ENCODE data around the gene REM2. TPM values are rescaled to one million over a fixed set of nuclear protein-coding genes. Genes with fewer than 3 reads are reported as not detected.

The REM2 gene
- polyA plus RNA-seq, 3 donors: 1.8 TPM; not detected in 2

DNA sequence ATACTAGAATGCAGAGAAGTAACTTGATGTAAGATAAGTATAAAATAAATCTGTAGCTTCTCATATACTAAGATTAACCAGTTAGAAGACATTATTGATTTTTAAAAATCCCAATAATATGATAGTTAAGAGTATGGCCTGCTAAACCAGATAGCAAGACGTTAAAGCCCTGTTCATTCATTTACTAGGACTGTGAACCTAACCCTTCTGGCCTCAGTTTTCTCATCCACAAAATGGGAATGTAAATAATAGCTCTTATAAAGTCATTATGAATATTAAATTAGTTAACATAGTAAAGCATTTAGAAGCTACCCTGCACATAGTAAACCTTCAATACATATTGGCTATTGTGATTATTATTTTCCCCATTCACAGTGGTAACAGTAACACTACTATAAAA, 52.1 kb downstream of the REM2 start:
- H3K27ac ChIP-seq (ENCODE audit: low read depth in 1 of 2, low read length in 2 of 2): no peak overlapping the region
- no CpG with 5 or more reads among the region's 1 CpG for WGBS (ENCODE audit: insufficient coverage)

More for the DNA sequence above, 52.1 kb downstream of the REM2 start:
- no peaks in the 10 kb centered on the region for H3K4me1 Mint-ChIP-seq
- Histone ChIP-seq H3K9me3 (replicated peaks in 1 of 2; ENCODE audit: control insufficient read depth in 1 of 2, insufficient read depth in 1 of 2, low read length in 2 of 2) (no peaks in the 10 kb centered on the region), H3K27me3 (ENCODE audit: control insufficient read depth in 2 of 2, insufficient read depth in 2 of 2, low read length in 2 of 2) (no peaks in the 10 kb centered on the region), H3K4me2 (replicated peaks; ENCODE audit: extremely low read depth, low read length, poor library complexity, severe bottlenecking) (no peak overlapping the region), H4K20me1 (ENCODE audit: insufficient read depth, low read length) (no peaks in the 10 kb centered on the region), H3K4me1 (ENCODE audit: control insufficient read depth in 1 of 2, insufficient read depth in 2 of 2, low read length in 2 of 2) (peaks cover 6 to 8% of the 10 kb centered on the region in 2 donors), H3K4me3 (replicated peaks in 1 of 3; ENCODE audit: low read depth in 2 of 3, low read length in 3 of 3) (no peak overlapping the region), H3K9ac (ENCODE audit: insufficient read depth, low read length, poor library complexity, severe bottlenecking) (no peak overlapping the region), H3K36me3 (replicated peaks in 1 of 2; ENCODE audit: control insufficient read depth in 1 of 2, insufficient read depth in 2 of 2, low read length in 2 of 2) (peaks cover 10 to 16% of the 10 kb centered on the region in 2 donors), H2AFZ (ENCODE audit: insufficient read depth, low read depth, low read length, poor library complexity, severe bottlenecking) (no peak overlapping the region), H3K79me2 (ENCODE audit: insufficient read depth, low read length) (no peaks in the 10 kb centered on the region)
- no peak overlapping the region for H3K27ac Mint-ChIP-seq
- no peaks in the 10 kb centered on the region for H3K9me3 Mint-ChIP-seq
- peaks cover 11 to 44% of the 10 kb centered on the region in 2 donors for H3K36me3 Mint-ChIP-seq
- no peak for DNase-seq
- H3K27me3 Mint-ChIP-seq (ENCODE audit: low read depth in 3 of 3): no peaks in the 10 kb centered on the region
- intact Hi-C loops (cut with micrococcal nuclease): loop anchor here in 1 of 2 donors (10.0 kb wide), 1 partner anchor 50 kb away; the partner anchor contains the start of gene AJUBA
- H3K4me3 Mint-ChIP-seq: no peak overlapping the region
- TF ChIP-seq, protein P1, sequence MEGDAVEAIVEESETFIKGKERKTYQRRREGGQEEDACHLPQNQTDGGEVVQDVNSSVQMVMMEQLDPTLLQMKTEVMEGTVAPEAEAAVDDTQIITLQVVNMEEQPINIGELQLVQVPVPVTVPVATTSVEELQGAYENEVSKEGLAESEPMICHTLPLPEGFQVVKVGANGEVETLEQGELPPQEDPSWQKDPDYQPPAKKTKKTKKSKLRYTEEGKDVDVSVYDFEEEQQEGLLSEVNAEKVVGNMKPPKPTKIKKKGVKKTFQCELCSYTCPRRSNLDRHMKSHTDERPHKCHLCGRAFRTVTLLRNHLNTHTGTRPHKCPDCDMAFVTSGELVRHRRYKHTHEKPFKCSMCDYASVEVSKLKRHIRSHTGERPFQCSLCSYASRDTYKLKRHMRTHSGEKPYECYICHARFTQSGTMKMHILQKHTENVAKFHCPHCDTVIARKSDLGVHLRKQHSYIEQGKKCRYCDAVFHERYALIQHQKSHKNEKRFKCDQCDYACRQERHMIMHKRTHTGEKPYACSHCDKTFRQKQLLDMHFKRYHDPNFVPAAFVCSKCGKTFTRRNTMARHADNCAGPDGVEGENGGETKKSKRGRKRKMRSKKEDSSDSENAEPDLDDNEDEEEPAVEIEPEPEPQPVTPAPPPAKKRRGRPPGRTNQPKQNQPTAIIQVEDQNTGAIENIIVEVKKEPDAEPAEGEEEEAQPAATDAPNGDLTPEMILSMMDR (IDR thresholded peaks at IDR 0.05): no peak

Small RNA genes within 50 kb of the gene (small RNA-seq; reads per million reads assigned to genes)
- not detected for gene RF00019 (ENCODE audit: insufficient read length, low read depth)

Other genes starting within 250 kb of the REM2 start
- gene OR6J1, start 238.9 kb upstream of the REM2 start, polyA plus RNA-seq: not detected
- 100 to 1,000 TPM in 1 of 3 donors, 10 to 100 TPM in 2; 61.2 to 264 (median 86.9) TPM for gene OXA1L, start 116.5 kb upstream of the REM2 start, polyA plus RNA-seq
- 100 to 1,000 TPM; 262 to 425 (median 371) TPM for gene SLC7A7, start 67.8 kb upstream of the REM2 start, polyA plus RNA-seq
- gene MRPL52, start 53.3 kb upstream of the REM2 start, polyA plus RNA-seq: 100 to 1,000 TPM in 2 of 3 donors, 10 to 100 TPM in 1; 32.3 to 164 (median 130) TPM
- 1 to 10 TPM in 1 of 3 donors, under 1 TPM in 2; 0.14 to 4.6 (median 0.44) TPM for gene MMP14, start 46.6 kb upstream of the REM2 start, polyA plus RNA-seq
- 10 to 100 TPM; 39.0 to 65.1 (median 51.5) TPM for gene LRP10, start 11.5 kb upstream of the REM2 start, polyA plus RNA-seq
- 10 to 100 TPM; 76.7 to 89.7 (median 85.7) TPM for gene RBM23, start 35.9 kb downstream of the REM2 start, polyA plus RNA-seq
- 10 to 100 TPM; 38.7 to 44.4 (median 44.1) TPM for gene PRMT5, start 46.2 kb downstream of the REM2 start, polyA plus RNA-seq
- gene HAUS4, start 73.9 kb downstream of the REM2 start, polyA plus RNA-seq: 10 to 100 TPM; 57.3 to 79.7 (median 69.5) TPM
- gene AJUBA, start 99.3 kb downstream of the REM2 start, polyA plus RNA-seq: under 1 TPM in 1 of 3 donors, not detected in 2; 0.04 TPM
- gene C14orf93, start 126.9 kb downstream of the REM2 start, polyA plus RNA-seq: 10 to 100 TPM in 1 of 3 donors, 1 to 10 TPM in 2; 2.5 to 17.6 (median 3.7) TPM
- 10 to 100 TPM; 16.8 to 61.8 (median 57.6) TPM for gene PSMB5, start 151.7 kb downstream of the REM2 start, polyA plus RNA-seq
- not detected for gene PSMB11, start 159.0 kb downstream of the REM2 start, polyA plus RNA-seq
- gene CDH24, start 174.3 kb downstream of the REM2 start, polyA plus RNA-seq: under 1 TPM in 2 of 3 donors, not detected in 1; 0.13 to 0.14 TPM
- gene ACIN1, start 211.9 kb downstream of the REM2 start, polyA plus RNA-seq: 100 to 1,000 TPM in 1 of 3 donors, 1 to 10 TPM in 2; 2.8 to 159 (median 5.4) TPM
- 100 to 1,000 TPM in 2 of 3 donors, 10 to 100 TPM in 1; 17.5 to 110 (median 106) TPM for gene C14orf119, start 212.3 kb downstream of the REM2 start, polyA plus RNA-seq
- not detected for gene CIROP, start 221.8 kb downstream of the REM2 start, polyA plus RNA-seq
- 1 to 10 TPM in 2 of 3 donors, under 1 TPM in 1; 0.73 to 1.5 (median 1.3) TPM for gene CEBPE, start 236.0 kb downstream of the REM2 start, polyA plus RNA-seq